RWPE2 (cell line): ENCODE results near the gene TECPR2.
"Not testable (repeated sequence)": the region's sequence is repeated elsewhere in the genome, so short reads cannot be mapped to it uniquely, and the experiment has no call there.

Experiments
- ATAC-seq: fragments of 200-7000 bp; cut with Tn5 transposase; 3 replicates; pipeline ENCODE4 v1.9.1; 2021; ENCODE audit warnings: low read depth
- DNase-seq: peaks from one replicate; pipeline ENCODE4 v3.0.0-alpha.2; 2020; ENCODE audit warnings: low spot score
- H3K27ac ChIP-seq: fragments of 450-650 bp; 2 replicates; pipeline ENCODE4 v1.5.1; 2017; ENCODE audit warnings: mild to moderate bottlenecking; ENCODE audit not compliant: poor library complexity, severe bottlenecking
- H3K27me3 ChIP-seq: fragments of 250-450 bp; sonication (Bioruptor Pico); 2 replicates; pipeline ENCODE4 v1.5.1; 2021; ENCODE audit warnings: mild to moderate bottlenecking, moderate library complexity; ENCODE audit not compliant: insufficient read depth, poor library complexity, severe bottlenecking
- H3K36me3 ChIP-seq: fragments of 250-450 bp; sonication (Bioruptor Pico); 2 replicates; pipeline ENCODE4 v1.5.1; 2020; ENCODE audit warnings: low read depth, mild to moderate bottlenecking, moderate library complexity
- H3K4me1 ChIP-seq: fragments of 250-450 bp; sonication (Bioruptor Pico); 2 replicates; pipeline ENCODE4 v1.5.1; 2021; ENCODE audit warnings: mild to moderate bottlenecking, moderate library complexity; ENCODE audit not compliant: insufficient read depth, poor library complexity, severe bottlenecking
- H3K4me3 ChIP-seq: fragments of 250-450 bp; sonication (Bioruptor Pico); 2 replicates; pipeline ENCODE4 v1.5.1; 2021; ENCODE audit warnings: mild to moderate bottlenecking, moderate library complexity; ENCODE audit not compliant: severe bottlenecking
- H3K9me3 ChIP-seq: fragments of 250-450 bp; sonication (Bioruptor Pico); 2 replicates; pipeline ENCODE4 v1.5.1; 2021; ENCODE audit warnings: mild to moderate bottlenecking, moderate library complexity; ENCODE audit not compliant: severe bottlenecking
- CTCF ChIP-seq: fragments of 450-650 bp; IDR thresholded peaks from one replicate; pipeline ENCODE4 v1.5.1; 2017; ENCODE audit warnings: mild to moderate bottlenecking, moderate library complexity; ENCODE audit not compliant: poor library complexity, severe bottlenecking

The TECPR2 gene

GRCh38 chr14:102548616-102549240 lies 186.0 kb downstream of the TECPR2 start:
- peaks cover 4% of the 10 kb centered on the region for H3K27me3 ChIP-seq
- ATAC-seq: no peak
- H3K4me3 ChIP-seq: no peak overlapping the region
- TF ChIP-seq CTCF: no peak
- peaks cover 2% of the 10 kb centered on the region; the same call in 1 of the 2 replicates for H3K36me3 ChIP-seq
- peaks cover 19% of the 10 kb centered on the region for H3K4me1 ChIP-seq
- H3K9me3 ChIP-seq: no peaks in the 10 kb centered on the region
- no peak for DNase-seq
- no peak overlapping the region for H3K27ac ChIP-seq

- peaks cover 15% of the 10 kb centered on the region for H3K4me1 ChIP-seq
- not testable (repeated sequence) for H3K27me3 ChIP-seq, H3K27ac ChIP-seq, DNase-seq, H3K9me3 ChIP-seq, H3K4me3 ChIP-seq, H3K36me3 ChIP-seq, ATAC-seq
These were observed 188.2 kb downstream of the TECPR2 start for GRCh38 chr14:102550927-102551401.
